ENCODE measurements around the gene CMSS1.

CMSS1 gene

GRCh38 chr3:99870712-99871111 lies 53.0 kb downstream of the CMSS1 start:
- Histone ChIP-seq H3K4me2 (ENCODE audit: low read length) (no peak overlapping the region), H3K4me3 (ENCODE audit: low read depth, low read length, poor library complexity, severe bottlenecking) (no peak overlapping the region), H3K79me2 (ENCODE audit: insufficient read depth, low read length) (no peaks in the 10 kb centered on the region), H3K9ac (ENCODE audit: low read length) (no peak overlapping the region), H3K9me3 (ENCODE audit: low read length) (no peaks in the 10 kb centered on the region), H3K36me3 (ENCODE audit: insufficient read depth, low read length) (no peaks in the 10 kb centered on the region), H3F3A (ENCODE audit: insufficient read depth, low read length) (no peaks in the 10 kb centered on the region), H2AFZ (ENCODE audit: low read length) (no peak overlapping the region), H3K27ac (ENCODE audit: low read depth, low read length, poor library complexity, severe bottlenecking) (no peak overlapping the region), H4K20me1 (ENCODE audit: insufficient read depth, low read length) (no peaks in the 10 kb centered on the region), H3K9me2 (ENCODE audit: low read depth, low read length) (no peaks in the 10 kb centered on the region), H3K4me1 (ENCODE audit: insufficient read depth, low read length, severe bottlenecking) (peaks cover 13% of the 10 kb centered on the region), H3K27me3 (ENCODE audit: insufficient read depth, low read length) (no peaks in the 10 kb centered on the region)
- TF ChIP-seq, protein P1, sequence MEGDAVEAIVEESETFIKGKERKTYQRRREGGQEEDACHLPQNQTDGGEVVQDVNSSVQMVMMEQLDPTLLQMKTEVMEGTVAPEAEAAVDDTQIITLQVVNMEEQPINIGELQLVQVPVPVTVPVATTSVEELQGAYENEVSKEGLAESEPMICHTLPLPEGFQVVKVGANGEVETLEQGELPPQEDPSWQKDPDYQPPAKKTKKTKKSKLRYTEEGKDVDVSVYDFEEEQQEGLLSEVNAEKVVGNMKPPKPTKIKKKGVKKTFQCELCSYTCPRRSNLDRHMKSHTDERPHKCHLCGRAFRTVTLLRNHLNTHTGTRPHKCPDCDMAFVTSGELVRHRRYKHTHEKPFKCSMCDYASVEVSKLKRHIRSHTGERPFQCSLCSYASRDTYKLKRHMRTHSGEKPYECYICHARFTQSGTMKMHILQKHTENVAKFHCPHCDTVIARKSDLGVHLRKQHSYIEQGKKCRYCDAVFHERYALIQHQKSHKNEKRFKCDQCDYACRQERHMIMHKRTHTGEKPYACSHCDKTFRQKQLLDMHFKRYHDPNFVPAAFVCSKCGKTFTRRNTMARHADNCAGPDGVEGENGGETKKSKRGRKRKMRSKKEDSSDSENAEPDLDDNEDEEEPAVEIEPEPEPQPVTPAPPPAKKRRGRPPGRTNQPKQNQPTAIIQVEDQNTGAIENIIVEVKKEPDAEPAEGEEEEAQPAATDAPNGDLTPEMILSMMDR (IDR thresholded peaks at IDR 0.05; ENCODE audit: low read length) = no peak
- no peak for TF ChIP-seq EZH2 (IDR thresholded peaks at IDR 0.05; ENCODE audit: borderline replicate concordance, low read length)

DNA sequence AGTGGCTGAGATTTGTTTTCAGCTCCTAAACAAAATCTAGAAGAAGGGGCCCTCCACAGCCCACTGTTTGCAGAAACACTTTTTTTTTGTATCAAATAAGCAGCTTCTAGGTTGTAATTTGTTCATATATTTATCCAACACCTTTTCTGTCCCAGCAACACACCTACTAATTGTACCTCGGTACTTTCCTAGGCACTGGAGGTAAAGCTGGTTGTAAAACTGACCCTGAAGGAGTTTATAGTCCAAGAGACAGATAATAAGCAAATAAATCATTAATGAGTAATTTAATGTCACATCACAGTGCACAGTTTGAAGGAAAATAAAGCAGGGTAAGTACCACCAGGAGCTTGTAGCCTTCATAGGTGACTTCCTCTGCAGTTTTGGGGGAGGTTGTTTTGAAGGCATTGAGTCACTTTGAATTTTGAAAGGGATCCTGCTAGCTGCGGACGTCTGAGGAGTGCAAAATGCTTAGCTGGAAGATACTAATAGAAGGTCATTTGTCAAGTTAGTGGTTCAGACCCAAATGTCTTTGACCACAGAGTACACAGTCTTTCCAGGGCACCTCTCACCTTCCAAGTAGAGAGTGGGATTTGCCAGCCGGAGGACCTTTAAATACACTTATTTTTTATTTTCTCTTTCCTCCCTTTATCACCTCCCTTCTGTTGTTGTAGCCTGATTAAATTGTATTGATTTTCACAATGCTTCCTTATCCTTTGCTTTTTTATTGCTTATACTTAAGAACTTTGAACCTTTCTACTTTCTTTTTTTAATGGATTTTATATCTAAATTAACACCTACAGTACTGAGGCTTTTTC lies 53.8 kb downstream of the CMSS1 start:
- Histone ChIP-seq H3F3A (ENCODE audit: insufficient read depth, low read length) (no peaks in the 10 kb centered on the region), H3K4me3 (ENCODE audit: low read depth, low read length, poor library complexity, severe bottlenecking) (no peak overlapping the region), H3K9me3 (ENCODE audit: low read length) (no peaks in the 10 kb centered on the region), H3K4me1 (ENCODE audit: insufficient read depth, low read length, severe bottlenecking) (peaks cover 15% of the 10 kb centered on the region), H3K79me2 (ENCODE audit: insufficient read depth, low read length) (no peaks in the 10 kb centered on the region), H3K9ac (ENCODE audit: low read length) (no peak overlapping the region), H4K20me1 (ENCODE audit: insufficient read depth, low read length) (no peaks in the 10 kb centered on the region), H3K27me3 (ENCODE audit: insufficient read depth, low read length) (no peaks in the 10 kb centered on the region), H3K9me2 (ENCODE audit: low read depth, low read length) (no peaks in the 10 kb centered on the region), H3K4me2 (ENCODE audit: low read length) (no peak overlapping the region), H3K36me3 (ENCODE audit: insufficient read depth, low read length) (no peaks in the 10 kb centered on the region), H3K27ac (ENCODE audit: low read depth, low read length, poor library complexity, severe bottlenecking) (no peak overlapping the region), H2AFZ (ENCODE audit: low read length) (no peak overlapping the region)
- no peak for TF ChIP-seq EZH2 (IDR thresholded peaks at IDR 0.05; ENCODE audit: borderline replicate concordance, low read length)
- TF ChIP-seq, protein P1 (IDR thresholded peaks at IDR 0.05; ENCODE audit: low read length) = no peak

- TF ChIP-seq, protein P1 (IDR thresholded peaks at IDR 0.05; ENCODE audit: low read length) = no peak
- no peak for TF ChIP-seq EZH2 (IDR thresholded peaks at IDR 0.05; ENCODE audit: borderline replicate concordance, low read length)
- no peak overlapping the region for H3K9ac ChIP-seq (ENCODE audit: low read length)
- H2AFZ ChIP-seq (ENCODE audit: low read length) = no peak overlapping the region
- H3K4me3 ChIP-seq (ENCODE audit: low read depth, low read length, poor library complexity, severe bottlenecking) = no peak overlapping the region
- H3K9me3 ChIP-seq (ENCODE audit: low read length) = no peaks in the 10 kb centered on the region
- no peak overlapping the region for H3K4me2 ChIP-seq (ENCODE audit: low read length)
- H3K4me1 ChIP-seq (ENCODE audit: insufficient read depth, low read length, severe bottlenecking) = peaks cover 15% of the 10 kb centered on the region
- H3K36me3 ChIP-seq (ENCODE audit: insufficient read depth, low read length) = no peaks in the 10 kb centered on the region
- H3K27ac ChIP-seq (ENCODE audit: low read depth, low read length, poor library complexity, severe bottlenecking) = no peak overlapping the region
- H3K79me2 ChIP-seq (ENCODE audit: insufficient read depth, low read length) = no peaks in the 10 kb centered on the region
- no peaks in the 10 kb centered on the region for H4K20me1 ChIP-seq (ENCODE audit: insufficient read depth, low read length)
- H3F3A ChIP-seq (ENCODE audit: insufficient read depth, low read length) = no peaks in the 10 kb centered on the region
- no peaks in the 10 kb centered on the region for H3K9me2 ChIP-seq (ENCODE audit: low read depth, low read length)
- no peaks in the 10 kb centered on the region for H3K27me3 ChIP-seq (ENCODE audit: insufficient read depth, low read length)
These were observed 55.2 kb downstream of the CMSS1 start for GRCh38 chr3:99872923-99873254.

All from OCI-LY1 (cell line).